NK-92 treated with Interleukin-12 subunit alpha and Interleukin-12 subunit beta, amount 100 ng/mL, for 24 hours (cell line): ENCODE results near the gene FAM181A.

Source experiments
- DNase-seq: peaks from one replicate; lab custom pipeline; 2025; lab: John Stamatoyannopoulos, UW

FAM181A gene

DNA sequence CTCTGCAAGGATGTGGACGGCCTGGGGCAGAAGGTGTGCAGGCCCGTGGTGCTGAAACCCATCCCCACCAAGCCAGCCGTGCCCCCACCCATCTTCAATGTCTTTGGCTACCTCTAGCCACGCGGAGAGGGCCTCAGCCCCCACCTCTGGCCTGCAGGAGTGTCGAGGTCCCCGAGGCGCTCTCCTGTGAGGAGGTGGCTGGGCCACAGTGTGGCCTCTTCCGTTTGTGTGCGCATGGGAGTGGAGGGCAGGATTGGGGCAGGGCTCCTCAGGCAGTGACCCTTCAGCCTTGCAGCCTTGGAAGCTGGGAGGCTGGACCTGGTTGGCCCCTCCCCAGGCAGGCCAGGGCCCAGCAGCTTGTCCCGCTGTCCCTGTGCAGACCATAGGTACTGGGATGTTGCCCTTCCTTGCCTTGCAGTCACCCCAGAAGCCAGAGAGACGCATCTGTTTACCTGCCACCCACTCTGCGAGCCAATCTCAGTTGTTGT is 1.9 kb downstream of the FAM181A start:
- no peak for DNase-seq

DNA sequence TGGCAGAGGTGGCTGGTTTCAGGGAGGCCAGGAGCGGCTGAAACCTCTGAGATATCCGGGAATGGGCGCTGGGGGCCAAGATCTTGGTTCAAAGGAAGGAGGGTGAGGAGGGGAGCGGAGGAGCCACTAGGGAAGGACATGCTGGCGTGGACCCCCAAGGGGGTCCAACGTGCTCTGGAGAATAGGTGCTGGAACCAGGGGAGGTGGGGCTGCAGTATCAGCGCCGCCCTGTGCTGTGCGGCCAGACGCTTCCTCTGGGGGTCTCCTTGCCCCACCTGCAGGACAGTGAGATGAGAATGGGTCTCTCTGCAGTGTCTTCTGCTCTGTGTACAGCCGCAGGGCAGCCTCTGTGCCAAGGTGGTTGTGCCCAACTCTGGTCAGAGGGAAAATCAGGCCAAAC is 2.5 kb downstream of the FAM181A start:
- DNase-seq = no peak

DNA sequence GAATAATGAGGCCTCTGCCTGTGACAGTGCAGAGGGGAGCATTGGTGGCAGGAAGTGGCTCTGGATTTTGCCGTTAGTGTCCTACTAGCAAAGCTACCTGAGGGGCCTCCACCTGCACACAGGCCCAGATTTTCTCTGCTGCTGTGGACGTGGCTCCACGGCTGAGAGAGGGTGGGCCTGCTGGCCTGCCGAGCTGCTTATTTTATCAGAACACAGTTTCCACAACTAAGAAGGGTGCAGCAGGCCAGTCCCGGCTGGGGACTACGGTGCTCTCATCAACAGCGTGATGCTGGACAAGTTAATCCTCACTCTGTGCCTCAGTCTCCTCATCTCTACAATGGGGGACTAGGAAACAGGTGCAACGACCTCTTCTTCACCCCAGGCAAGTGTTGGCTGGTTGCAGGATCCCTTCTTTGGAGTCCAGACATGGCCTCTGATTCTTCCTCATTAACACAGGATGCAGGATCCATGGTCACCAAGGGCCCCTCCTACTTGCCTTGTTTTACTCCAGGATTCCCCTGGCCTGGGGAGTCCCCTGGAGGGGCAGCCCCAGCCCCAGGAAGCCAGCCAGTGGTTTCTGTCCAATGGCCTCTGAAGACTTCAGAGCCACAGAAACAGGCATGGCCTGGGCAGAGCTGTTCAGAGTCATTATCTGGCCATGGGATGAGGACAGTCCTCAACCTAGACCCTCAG is 3.3 kb downstream of the FAM181A start:
- DNase-seq = no peak

DNA sequence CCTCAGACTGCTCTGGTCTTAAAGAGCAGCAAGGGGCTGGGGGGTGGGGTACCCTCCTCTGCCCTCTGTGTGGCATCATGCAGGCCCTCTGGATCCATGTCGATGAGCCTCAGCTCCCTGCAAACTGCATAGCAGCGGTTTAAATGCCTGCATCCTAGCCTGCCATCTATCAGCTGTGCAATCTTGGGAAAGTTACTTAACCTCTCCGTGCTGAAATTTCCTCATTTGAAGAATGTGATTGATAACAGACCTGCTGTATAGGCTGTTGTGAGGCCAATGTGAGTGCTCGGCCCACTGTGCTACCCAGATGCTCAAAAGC is 3.8 kb downstream of the FAM181A start:
- DNase-seq = no peak

DNA sequence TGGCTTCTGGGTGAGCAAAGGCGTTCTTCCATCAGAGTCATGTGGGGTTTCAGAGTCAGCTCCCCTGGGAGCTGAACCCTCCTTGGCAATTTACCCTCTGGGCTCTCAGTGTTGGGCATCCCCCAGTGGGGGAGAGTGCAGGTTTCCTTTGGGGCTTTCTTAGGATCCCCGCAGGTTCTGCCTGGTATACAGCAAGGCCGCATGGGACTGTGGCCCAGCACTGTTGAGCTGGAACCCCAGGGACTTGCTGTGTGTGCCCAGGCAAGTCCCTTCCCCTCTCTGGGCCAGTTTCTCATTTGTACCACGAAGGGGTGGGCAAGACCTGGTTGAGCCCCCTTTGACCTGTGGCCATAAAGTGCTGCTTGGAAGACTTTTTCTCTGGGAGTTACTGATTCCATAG is 5.5 kb downstream of the FAM181A start:
- DNase-seq = no peak

DNA sequence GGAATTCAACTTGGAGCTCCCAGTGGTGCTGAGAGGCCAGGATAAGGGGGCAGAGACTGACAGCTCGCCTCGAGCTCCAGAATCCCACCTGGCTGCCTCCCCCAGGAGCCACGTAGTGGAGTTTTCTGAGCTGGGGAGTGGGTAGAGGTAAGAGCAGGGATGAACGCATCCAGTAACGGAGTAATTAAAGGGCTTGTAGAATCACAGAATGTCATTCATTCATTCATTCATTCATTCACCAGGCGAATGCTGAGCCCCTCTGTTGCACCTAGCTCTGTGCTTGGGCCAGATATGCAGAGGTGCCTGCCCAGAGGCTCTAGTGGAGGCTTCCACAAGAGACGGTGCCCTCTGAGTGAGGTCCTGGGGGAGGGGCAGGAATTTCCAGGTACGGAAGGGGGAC is 8.1 kb downstream of the FAM181A start:
- DNase-seq = no peak

DNA sequence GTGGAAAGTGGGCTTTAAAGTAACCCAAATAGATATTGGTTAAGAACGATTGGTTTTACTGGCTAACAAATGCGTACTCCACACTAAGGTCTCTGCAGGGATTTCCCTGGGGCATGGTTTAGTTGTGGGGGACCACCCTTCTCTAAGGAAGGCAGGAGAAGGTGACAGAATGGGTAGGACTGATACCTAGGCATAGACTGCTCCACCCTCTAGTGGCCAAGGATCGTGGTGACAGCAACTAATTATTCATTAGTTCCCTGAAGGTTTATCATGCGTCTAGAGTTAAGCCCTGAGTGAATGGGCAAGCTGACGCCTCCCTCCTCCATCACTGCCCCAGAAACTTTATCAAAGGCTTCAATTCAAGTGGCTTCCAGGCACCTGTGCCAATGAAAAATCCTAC is 9.1 kb downstream of the FAM181A start:
- DNase-seq = no peak

DNA sequence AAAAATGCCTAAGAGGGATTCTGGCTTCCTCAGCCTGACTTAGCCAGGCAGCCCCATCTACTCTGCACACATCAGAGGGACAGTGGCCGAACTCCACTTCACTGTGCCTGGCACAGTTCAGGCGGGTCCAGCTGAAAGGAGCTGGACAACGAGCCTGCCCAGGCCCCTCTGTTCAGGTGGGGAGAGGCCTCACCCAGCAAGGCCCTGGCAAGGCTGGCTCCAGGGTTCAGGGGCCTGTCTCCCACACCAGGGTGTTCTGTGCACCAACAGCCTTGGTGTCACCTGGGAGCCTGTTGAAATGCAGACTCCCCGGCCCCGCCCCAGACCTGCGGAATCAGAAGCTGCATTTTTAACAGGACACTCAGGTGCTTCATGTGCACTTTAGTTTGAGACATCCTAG is 9.8 kb downstream of the FAM181A start:
- no peak for DNase-seq

DNA sequence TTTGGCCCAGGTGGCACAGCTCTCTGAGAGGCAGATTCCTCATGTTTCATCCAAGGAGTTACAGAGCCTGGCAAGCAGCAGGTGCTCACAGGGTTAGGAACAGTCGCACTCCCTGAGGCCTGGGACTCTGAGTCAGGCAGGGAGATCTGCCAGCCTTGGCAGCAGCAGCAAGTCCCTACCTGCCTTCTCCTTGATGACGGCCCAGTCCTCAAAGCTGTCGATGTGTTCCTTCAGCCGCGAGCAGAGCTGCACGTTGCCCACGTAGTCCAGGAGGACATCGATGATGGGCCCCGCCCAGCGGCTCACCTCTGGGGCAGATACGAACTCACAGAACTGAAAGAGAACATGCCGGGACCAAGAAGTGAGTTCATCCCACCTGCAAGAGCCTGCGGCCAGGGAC is 10.4 kb downstream of the FAM181A start:
- DNase-seq = no peak

DNA sequence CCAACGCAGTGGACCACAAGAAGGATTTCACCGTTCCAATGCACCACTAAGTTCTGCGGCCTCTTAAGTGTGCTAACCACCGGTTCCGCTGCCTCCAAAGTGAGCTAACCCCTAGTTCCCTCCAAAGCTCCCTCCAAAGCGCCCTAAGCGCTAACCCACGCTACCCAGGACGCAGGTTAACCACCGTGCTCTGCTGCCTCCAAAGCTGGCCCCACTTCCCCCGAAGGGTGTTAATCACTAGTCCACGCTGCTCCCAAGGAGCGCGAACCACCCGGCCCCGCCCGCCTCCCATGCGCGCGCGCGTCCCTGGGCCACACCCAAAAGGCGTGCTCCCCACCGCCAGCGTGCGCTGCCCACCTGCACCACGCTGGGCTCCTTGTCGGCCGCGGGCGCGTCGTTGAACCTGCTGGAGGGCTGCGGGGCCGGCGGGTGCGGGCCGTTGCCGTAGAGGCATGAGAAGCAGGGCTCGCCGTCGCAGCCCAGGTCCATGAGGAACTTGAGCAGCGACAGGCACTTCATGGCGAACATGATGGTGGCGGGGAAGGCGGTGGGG is 11.7 kb downstream of the FAM181A start:
- DNase-seq = no peak

DNA sequence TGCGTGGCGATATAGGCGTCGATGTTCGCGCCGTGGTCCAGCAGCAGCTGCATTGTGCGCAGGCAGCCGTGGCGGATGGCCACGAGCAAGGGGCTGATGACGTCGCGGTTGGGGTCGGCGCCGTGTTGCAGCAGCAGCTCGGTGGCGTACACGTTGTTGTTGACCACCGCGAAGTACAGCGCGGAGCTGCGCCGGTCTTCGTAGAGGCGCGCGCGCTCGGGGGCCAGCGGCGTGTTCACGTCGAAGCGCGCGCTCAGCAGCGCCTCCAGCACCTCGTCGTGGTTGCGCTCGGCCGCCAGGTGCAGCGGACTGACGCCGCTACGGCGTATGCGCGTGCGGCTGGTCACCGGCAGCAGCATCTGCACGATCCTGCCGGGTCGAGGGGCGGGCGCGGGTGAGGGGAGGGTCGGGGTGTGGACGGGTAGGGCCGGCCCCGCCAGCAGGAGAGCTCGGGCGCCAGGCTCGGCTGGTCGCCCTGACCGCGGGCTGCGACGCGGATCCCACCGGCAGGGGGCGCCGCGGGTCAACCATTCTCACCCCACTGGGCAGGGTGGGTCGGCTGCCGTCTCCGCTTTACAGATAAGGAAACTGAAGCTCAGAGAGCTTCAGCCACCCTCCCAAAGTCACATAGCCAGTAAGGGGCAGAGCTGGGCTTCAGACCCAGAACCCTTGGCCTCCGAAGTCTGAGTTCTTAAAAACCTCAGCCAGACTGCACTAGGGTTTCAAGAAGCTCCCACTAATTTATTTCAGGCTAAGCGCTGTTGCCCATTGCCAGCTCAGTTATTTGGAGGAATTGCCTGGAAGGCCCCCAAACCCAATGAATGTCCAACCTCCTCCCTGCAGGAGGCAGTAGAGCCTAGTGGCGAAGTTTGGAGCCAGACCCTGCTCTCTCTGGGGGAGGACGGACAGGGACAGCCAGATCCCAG is 12.4 kb downstream of the FAM181A start:
- no peak for DNase-seq

DNA sequence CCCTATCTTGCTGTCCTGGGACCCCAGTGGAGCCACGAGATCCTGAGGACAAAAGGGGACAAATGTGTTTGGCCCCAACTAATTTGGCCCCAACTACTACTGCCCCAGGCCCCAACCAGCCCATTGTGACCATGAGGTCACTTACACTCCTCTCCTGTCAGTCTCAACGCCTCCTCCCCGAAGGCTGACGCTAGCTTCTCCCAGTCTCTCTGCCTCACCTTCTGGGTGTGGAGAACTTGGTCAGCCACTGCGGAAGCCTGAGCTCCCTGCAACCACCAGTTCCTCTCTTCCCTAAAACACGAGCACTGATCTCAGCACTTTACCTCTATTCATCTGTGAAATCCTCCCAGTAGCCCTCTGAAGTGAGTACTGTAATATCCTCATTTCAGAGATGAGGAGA is 13.3 kb downstream of the FAM181A start:
- no peak for DNase-seq

DNA sequence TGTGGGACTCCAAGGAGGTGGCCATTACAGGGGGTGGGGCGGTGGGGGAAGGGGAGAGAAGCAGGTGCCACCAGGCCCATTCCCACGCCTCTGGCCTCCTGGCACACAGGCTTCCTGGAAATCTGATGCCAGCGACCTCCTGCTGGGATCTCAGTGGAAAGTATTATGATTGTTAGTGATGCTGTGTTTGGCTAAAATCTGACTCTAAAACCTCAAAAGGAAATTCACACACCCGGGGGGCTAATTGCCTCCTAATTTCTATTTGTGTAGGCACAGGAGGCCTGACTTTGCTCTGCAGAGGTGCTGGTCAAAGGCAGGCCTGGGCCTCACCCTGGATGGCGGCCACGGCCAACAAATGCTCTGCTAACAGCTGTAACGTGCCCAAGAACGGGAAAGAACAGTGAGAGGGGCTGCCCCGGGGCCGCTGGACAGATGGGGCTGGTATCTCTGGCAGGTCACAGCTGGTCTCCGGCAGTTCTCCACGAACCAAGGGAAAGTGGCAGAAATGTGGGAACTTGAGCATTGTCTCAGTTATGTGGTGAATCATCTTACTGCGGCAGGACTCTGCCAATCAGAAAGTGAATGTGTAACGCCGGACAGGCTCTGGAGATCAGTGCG is 14.3 kb downstream of the FAM181A start:
- DNase-seq = no peak

DNA sequence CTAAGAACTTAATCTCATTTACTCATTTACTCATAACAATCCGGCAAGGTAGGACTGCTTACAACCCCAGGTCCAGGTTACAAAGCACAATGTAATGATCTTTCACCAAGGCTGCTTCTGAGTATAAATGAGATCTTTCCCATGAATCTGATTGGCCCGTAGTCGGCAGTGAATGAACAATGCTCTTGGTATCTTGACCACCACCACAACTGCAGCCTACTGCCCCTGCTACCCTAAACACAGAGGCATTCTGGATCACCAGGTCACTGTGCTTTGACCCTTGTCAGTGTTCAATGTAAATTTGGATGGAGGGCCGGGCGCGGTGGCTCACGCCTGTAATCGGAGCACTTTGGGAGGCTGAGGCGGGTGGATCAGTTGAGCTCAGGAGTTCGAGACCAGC is 15.9 kb downstream of the FAM181A start:
- DNase-seq = no peak

DNA sequence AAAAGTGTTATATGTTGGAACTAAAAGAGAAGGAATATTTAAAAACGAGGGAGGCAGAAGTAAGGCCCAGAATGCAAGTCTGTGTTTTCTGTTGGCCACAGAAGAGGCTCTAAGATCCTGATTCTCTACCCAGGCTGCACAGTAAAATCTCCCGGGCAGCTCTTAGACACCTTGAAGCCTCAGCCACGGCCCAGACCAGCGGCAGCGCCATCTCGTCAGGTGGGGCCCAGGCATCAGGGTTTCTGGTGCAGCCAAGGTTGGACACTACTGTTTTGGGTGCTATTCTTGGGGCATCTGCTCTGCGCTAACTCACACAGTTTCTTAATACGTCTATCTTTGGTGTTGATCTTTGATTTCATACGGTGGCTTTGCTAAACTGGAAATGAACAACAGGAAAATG is 16.8 kb downstream of the FAM181A start:
- no peak for DNase-seq

DNA sequence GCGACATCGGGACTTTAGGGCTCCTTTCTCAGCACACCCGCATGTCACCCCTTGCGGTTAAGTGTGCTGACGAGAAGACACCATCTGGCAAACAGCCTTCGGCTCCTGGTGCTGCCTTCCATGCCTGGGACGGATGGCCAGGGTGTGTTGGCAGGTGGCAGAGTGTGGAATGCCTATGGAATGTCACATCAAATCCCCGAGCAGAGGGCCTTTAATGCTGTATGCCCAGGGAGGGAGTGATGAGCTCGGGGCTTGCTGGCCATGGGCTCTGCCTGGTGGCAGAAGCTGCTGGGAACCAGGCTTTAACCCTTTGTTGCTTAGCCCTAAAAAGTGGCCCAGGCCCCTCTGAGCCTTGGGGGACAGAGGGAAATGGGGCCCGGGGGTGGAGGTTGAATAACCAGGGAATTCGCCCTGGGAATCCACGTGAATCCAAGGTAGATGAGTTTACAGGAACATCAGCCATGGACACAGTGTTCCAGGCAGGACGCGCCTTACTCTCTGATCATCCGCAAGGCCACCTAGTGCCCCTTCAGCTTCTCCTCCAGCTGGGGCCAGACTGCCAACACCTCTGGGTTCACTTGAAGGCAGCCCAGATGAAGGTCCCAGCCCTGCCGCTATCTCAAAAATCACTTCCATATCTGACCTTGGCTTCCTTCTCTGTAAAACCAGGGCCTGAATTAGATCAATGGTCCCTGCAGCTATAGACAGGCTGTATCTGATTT is 17.4 kb downstream of the FAM181A start:
- DNase-seq = no peak

DNA sequence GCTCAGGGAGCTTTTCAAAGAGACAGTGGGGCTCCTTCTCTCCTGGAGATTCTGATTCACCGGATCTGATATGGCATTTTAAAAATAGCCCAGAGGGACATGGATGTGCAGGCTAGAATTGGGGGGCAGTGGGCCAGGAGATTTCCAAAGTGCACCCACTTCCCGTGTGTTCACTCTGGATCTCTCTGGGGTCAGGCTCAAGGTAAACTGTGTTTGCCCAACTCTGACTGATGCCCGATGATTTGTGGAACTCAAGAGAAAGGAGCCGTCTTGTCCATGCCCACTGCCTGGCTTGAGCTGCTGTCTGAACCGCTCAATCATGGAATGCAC is 17.9 kb downstream of the FAM181A start:
- DNase-seq = no peak

DNA sequence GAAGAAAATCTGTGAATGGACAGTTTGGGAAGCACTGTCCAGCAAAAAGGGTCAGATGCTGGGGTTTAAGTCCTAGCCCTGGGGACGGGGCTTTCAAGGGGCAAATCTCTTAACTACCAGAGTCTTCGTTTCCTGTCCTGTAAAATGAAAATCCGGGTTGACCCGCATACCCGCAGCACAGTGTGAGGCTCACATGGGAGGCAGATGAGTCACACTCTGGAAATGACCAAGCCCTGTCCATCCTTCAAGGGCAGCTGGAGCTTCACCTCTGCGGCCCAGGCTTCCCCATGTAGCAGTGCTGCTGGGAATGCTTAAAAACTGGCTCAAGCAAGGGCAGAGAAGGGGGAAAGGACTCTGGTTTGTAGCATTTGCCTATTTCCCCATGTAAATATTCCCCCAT is 19.0 kb downstream of the FAM181A start:
- DNase-seq = no peak

DNA sequence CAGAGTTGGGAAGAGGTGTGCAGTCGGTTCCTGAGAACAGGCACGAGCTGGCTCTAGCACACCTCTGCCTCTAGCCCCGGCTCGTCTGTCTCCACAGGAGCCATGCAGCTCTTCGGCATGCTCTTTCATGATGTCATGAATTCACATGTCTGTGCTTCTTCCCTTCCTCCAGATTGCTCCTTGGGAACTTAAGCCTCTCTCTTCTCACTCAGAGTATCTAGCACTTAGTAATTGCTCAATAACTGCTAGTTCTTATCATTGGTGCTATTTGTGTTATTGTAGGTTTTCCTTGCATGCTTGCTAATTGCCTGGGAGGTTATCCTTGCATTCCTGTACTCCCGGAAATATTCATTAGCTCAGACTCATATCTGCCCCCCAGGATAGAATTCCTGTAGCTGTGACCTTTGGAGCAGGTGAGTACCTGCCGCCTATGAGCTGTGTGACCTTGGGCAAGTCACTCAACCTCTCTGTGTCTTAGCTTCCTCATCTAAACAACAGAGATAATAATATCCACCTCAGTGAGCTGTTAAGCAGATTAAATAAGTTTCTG is 19.5 kb downstream of the FAM181A start:
- no peak for DNase-seq

DNA sequence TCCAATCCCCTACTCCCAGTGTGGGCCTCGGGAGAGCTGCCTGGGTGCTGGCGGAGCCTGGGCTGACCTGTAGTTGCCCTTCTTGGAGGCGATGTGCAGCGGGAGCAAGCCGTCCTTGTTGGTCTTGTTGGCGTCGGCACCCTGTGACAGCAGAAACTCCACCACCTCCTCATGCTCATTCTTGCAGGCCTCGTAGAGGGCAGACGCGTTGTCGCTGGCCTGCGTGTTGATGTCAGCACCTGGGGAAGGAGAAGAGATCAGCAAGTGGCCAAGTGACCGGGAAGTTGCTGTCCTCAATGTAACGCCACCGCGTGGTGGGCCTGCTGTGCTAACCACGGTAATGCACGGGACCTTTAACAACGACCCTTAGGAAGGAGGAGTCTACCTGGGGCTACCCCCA is 20.1 kb downstream of the FAM181A start:
- no peak for DNase-seq

DNA sequence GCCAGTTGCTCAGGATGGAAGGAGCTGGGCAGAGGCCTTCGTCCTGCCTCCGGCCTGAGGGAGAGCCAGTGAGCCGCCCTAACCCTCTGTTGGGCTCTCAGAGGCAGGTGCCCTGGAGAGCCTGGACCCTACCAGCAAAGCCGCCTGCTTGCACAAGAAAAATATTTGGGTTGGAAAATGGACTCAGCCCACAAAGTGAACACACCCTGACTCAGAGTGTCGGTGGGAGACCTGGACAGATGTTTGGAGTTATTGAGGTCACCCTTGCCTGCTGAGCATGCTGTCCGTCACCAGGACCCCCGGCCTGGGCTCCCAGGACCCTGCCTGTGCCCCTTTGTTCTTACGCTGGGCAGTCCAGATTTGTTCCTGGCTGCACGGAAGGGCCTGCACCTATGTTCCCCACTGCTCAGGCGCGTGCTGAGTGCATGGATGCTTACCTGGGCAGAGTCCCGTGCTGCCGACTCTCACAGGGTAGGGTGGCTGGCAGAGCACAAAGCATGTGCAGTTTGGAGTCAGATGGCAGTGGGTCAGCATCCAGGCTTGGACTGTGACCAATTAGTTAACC is 22.4 kb downstream of the FAM181A start:
- no peak for DNase-seq
